ENCODE data around the gene HELZ. TPM values are rescaled to one million over a fixed set of nuclear protein-coding genes. Genes with fewer than 3 reads are reported as not detected.
A peak's percentile ranks its signal among the peaks of the same experiment; 100 is the strongest.

The HELZ gene
- total RNA-seq, 1 donor = 89.8 TPM

- no peak overlapping the region for H3K4me3 ChIP-seq (ENCODE audit: low read depth, low read length)
- DNase-seq (ENCODE audit: low read depth) = no peak
- no peak for TF ChIP-seq CTCF (IDR thresholded peaks at IDR 0.05; ENCODE audit: insufficient read depth, low read depth, low read length)
These were observed 17.5 kb downstream of the HELZ start for GRCh38 chr17:67227488-67227887.

GRCh38 chr17:67225316-67225715 is 19.7 kb downstream of the HELZ start:
- TF ChIP-seq CTCF (IDR thresholded peaks at IDR 0.05; ENCODE audit: insufficient read depth, low read depth, low read length) = no peak
- DNase-seq (ENCODE audit: low read depth) = no peak
- H3K4me3 ChIP-seq (ENCODE audit: low read depth, low read length) = no peak overlapping the region

GRCh38 chr17:67224736-67225135 is 20.3 kb downstream of the HELZ start:
- DNase-seq (ENCODE audit: low read depth) = peak; percentile 56

GRCh38 chr17:67223924-67224323 is 21.1 kb downstream of the HELZ start:
- DNase-seq (ENCODE audit: low read depth) = no peak
- no peak for TF ChIP-seq CTCF (IDR thresholded peaks at IDR 0.05; ENCODE audit: insufficient read depth, low read depth, low read length)
- H3K4me3 ChIP-seq (ENCODE audit: low read depth, low read length) = no peak overlapping the region

More at GRCh38 chr17:67224736-67225135, 20.3 kb downstream of the HELZ start:
- no peak for TF ChIP-seq CTCF (IDR thresholded peaks at IDR 0.05; ENCODE audit: insufficient read depth, low read depth, low read length)
- no peak overlapping the region for H3K4me3 ChIP-seq (ENCODE audit: low read depth, low read length)

- peak; percentile 41 for DNase-seq (ENCODE audit: low read depth)
- no peak overlapping the region for H3K4me3 ChIP-seq (ENCODE audit: low read depth, low read length)
- TF ChIP-seq CTCF (IDR thresholded peaks at IDR 0.05; ENCODE audit: insufficient read depth, low read depth, low read length) = peak; percentile 36
These were observed 23.7 kb downstream of the HELZ start for GRCh38 chr17:67221062-67221998.

- TF ChIP-seq CTCF (IDR thresholded peaks at IDR 0.05; ENCODE audit: insufficient read depth, low read depth, low read length) = no peak
- peak; percentile 32 for DNase-seq (ENCODE audit: low read depth)
- no peak overlapping the region for H3K4me3 ChIP-seq (ENCODE audit: low read depth, low read length)
These were observed 26.5 kb downstream of the HELZ start for GRCh38 chr17:67218385-67218950.

Data from fibroblast of villous mesenchyme (primary cell).